AG04450 (cell line): ENCODE measurements around the gene OOSP4B. TPM values are rescaled to one million over a fixed set of nuclear protein-coding genes. Genes with fewer than 3 reads are reported as not detected.
"Not testable (repeated sequence)": the region's sequence is repeated elsewhere in the genome, so short reads cannot be mapped to it uniquely, and the experiment has no call there.

Experiments used
- CTCF ChIA-PET: fragments of 300-600, 350-600 bp; formaldehyde crosslinking; extraction: SDS; loops from one replicate; lab custom pipeline; 2022; ENCODE audit warnings: antibody characterized with exemption, inconsistent platforms; lab: Charles Lee
- POLR2A ChIA-PET: fragments of 350-600 bp; formaldehyde crosslinking; extraction: SDS; loops from one replicate; lab custom pipeline; 2021; ENCODE audit warnings: antibody characterized with exemption, inconsistent platforms; lab: Yijun Ruan, JAX
- DNase-seq: peaks from one replicate; pipeline ENCODE4 v3.0.0-alpha.2; 2011; ENCODE audit warnings: low read depth, low spot score
- H3K27ac ChIP-seq: one replicate; pipeline ENCODE4 v1.5.1; 2012; ENCODE audit warnings: low read depth, low read length, control low read depth
- H3K27me3 ChIP-seq: one replicate; pipeline ENCODE4 v1.6.0; 2012; ENCODE audit warnings: low read length; ENCODE audit not compliant: control insufficient read depth, insufficient read depth
- H3K4me3 ChIP-seq: 2 replicates; pipeline ENCODE4 v1.5.1; 2011; ENCODE audit warnings: mild to moderate bottlenecking, low read depth, low read length, control low read depth
- H3K9me3 ChIP-seq: 2 replicates; pipeline ENCODE4 v1.5.1; 2012; ENCODE audit warnings: low read length; ENCODE audit not compliant: control insufficient read depth, insufficient read depth
- polyA minus RNA-seq: library from RNA; depleted of rRNA, polyadenylated mRNA; stranded (reverse); fragments of >200 nt; gene quantifications from 2 replicates; pipeline ENCODE4 v1.2.3, GENCODE V29; 2011; rRNA and poly(A)+ RNA removed
- polyA plus RNA-seq: library from polyadenylated mRNA; depleted of rRNA; stranded (reverse); fragments of >200 nt; gene quantifications from 2 replicates; pipeline ENCODE4 v1.2.3, GENCODE V29; 2011; rRNA removed
- TF ChIP-seq, protein P1 (sequence below): IDR thresholded peaks from 2 replicates; pipeline ENCODE4 v1.5.1; 2011; ENCODE audit warnings: low read depth, low read length, control low read depth, inconsistent platforms

OOSP4B gene
- not detected in 2 replicates for polyA plus RNA-seq
- polyA minus RNA-seq: not detected in 2 replicates

- Histone ChIP-seq H3K27ac (no peak within 1 kb of the TSS), H3K27me3 (no peaks in the 10 kb centered on the region), H3K4me3 (no peak within 1 kb of the TSS), H3K9me3 (peaks cover 9% of the 10 kb centered on the region)
- POLR2A ChIA-PET: no interaction called here
- DNase-seq: no peak
- CTCF ChIA-PET: no interaction called here
- TF ChIP-seq, protein P1, sequence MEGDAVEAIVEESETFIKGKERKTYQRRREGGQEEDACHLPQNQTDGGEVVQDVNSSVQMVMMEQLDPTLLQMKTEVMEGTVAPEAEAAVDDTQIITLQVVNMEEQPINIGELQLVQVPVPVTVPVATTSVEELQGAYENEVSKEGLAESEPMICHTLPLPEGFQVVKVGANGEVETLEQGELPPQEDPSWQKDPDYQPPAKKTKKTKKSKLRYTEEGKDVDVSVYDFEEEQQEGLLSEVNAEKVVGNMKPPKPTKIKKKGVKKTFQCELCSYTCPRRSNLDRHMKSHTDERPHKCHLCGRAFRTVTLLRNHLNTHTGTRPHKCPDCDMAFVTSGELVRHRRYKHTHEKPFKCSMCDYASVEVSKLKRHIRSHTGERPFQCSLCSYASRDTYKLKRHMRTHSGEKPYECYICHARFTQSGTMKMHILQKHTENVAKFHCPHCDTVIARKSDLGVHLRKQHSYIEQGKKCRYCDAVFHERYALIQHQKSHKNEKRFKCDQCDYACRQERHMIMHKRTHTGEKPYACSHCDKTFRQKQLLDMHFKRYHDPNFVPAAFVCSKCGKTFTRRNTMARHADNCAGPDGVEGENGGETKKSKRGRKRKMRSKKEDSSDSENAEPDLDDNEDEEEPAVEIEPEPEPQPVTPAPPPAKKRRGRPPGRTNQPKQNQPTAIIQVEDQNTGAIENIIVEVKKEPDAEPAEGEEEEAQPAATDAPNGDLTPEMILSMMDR: no peak
Measured at GRCh38 chr11:60016881-60017280, at the start of gene OOSP4B. Gene OOSP4B (plus strand): TSS chr11:60017181.

GRCh38 chr11:59967677-59968394, 49.1 kb upstream of the OOSP4B start:
- TF ChIP-seq, protein P1: no peak
- ChIA-PET POLR2A (no interaction called here), CTCF (no interaction called here)
- H3K27ac ChIP-seq: no peak overlapping the region
- no peak overlapping the region for H3K4me3 ChIP-seq
- H3K9me3 ChIP-seq: no peaks in the 10 kb centered on the region; the same call in 1 of the 2 replicates
- DNase-seq: no peak
- H3K27me3 ChIP-seq: no peaks in the 10 kb centered on the region

- ChIA-PET POLR2A (no interaction called here), CTCF (no interaction called here)
- TF ChIP-seq, protein P1: no peak
- Histone ChIP-seq H3K27ac (no peak overlapping the region), H3K27me3 (no peaks in the 10 kb centered on the region), H3K4me3 (no peak overlapping the region), H3K9me3 (no peaks in the 10 kb centered on the region; the same call in 1 of the 2 replicates)
- DNase-seq: no peak
Measured at GRCh38 chr11:59968395-59968783, 48.6 kb upstream of the OOSP4B start.

GRCh38 chr11:59973097-59973496, 43.9 kb upstream of the OOSP4B start:
- H3K4me3 ChIP-seq: no peak overlapping the region
- no peaks in the 10 kb centered on the region for H3K27me3 ChIP-seq
- ChIA-PET POLR2A (no interaction called here), CTCF (no interaction called here)
- TF ChIP-seq, protein P1: no peak
- no peak overlapping the region for H3K27ac ChIP-seq
- no peaks in the 10 kb centered on the region; the same call in 1 of the 2 replicates for H3K9me3 ChIP-seq
- no peak for DNase-seq

DNA sequence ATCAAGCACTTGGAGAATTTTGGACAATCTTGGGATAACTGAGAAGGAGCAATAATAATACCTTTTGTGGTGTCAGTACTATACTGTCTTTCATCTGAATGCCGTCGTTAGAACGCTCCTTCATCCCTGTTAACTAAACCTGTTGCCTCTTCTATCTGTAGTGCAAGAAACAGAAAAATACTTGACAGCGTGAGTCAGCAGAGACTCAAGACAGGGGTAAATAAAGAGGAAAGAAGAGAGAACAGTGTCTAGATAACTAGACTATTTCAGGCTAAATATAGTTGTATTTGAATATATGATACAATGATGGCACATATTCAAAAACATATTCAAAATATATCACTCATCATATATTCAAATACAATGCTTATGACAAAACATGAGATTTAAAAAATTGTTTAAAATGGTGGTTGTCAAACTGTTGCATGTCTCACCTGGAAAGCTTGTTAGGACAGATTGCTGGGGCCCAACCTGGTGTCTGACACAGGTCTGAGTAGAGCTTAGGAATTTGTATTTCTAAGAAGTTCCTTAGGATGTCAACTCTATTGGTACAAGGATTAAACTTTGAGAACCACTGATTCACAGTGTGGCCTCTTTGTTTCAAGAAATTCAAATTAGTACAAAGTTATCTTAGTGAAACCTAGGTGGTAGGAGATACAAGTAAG, 35.7 kb upstream of the OOSP4B start:
- ChIA-PET POLR2A (no interaction called here), CTCF (no interaction called here)
- Histone ChIP-seq H3K27me3 (no peaks in the 10 kb centered on the region), H3K4me3 (no peak overlapping the region), H3K27ac (no peak overlapping the region), H3K9me3 (no peaks in the 10 kb centered on the region)
- no peak for DNase-seq
- TF ChIP-seq, protein P1: no peak

DNA sequence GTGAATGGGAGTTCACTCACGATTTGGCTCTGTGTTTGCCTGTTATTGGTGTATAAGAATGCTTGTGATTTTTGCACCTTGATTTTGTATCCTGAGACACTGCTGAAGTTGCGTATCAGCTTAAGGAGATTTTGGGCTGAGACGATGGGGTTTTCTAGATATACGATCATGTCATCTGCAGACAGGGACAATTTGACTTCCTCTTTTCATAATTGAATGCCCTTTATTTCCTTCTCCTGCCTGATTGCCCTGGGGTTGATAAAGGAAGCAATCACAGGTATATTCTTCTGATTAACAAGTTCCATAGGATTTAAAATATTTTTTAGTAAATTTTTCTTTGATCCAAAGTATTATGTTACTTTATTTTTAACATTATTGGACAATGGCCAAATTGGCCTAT, 34.9 kb upstream of the OOSP4B start:
- CTCF ChIA-PET, H3K4me3 ChIP-seq, H3K27me3 ChIP-seq, DNase-seq, H3K9me3 ChIP-seq, POLR2A ChIA-PET, H3K27ac ChIP-seq: not testable (repeated sequence)
